Urinary bladder (tissue), 4 donors: ENCODE results near the gene EML5. TPM values are rescaled to one million over a fixed set of nuclear protein-coding genes. Genes with fewer than 3 reads are reported as not detected.

ENCODE experiments used
- DNase-seq: peaks from one replicate; pipeline ENCODE4 v3.0.0-alpha.2; 2015; ENCODE audit errors: extremely low spot score
- H3K27ac ChIP-seq: one replicate; pipeline ENCODE4 v1.5.1; 2013; ENCODE audit warnings: low read depth, mild to moderate bottlenecking, moderate library complexity
- H3K36me3 ChIP-seq: one replicate; pipeline ENCODE4 v1.6.1; 2013; ENCODE audit warnings: mild to moderate bottlenecking, moderate library complexity; ENCODE audit not compliant: insufficient read depth
- H3K4me1 ChIP-seq: one replicate; pipeline ENCODE4 v1.6.1; 2013; ENCODE audit warnings: mild to moderate bottlenecking, moderate library complexity; ENCODE audit not compliant: insufficient read depth
- H3K4me3 ChIP-seq: one replicate; pipeline ENCODE4 v1.5.1; 2013; ENCODE audit warnings: low read depth, low read length
- WGBS: extraction: QIAGEN DNeasy Blood & Tissue Kit; methylation state at CpG from one replicate; pipeline ENCODE4 v1.1.7; 2013; 5-methylcytosine and 5-hydroxymethylcytosine counted together
- polyA plus RNA-seq: library from polyadenylated mRNA; stranded (reverse); fragments of 200-250 nt; gene quantifications from one replicate; pipeline ENCODE4 v1.2.3, GENCODE V29; 2013
- total RNA-seq: library from RNA; depleted of rRNA; stranded (reverse); fragments of >200 nt; gene quantifications from one replicate; pipeline ENCODE4 v1.2.3, GENCODE V29; 2014
- donor health status: healthy with polysubstance abuse.
- donor health status: healthy.

The EML5 gene
- total and polyA plus RNA-seq, 2 donors, result 0.60 to 7.0 TPM

DNA sequence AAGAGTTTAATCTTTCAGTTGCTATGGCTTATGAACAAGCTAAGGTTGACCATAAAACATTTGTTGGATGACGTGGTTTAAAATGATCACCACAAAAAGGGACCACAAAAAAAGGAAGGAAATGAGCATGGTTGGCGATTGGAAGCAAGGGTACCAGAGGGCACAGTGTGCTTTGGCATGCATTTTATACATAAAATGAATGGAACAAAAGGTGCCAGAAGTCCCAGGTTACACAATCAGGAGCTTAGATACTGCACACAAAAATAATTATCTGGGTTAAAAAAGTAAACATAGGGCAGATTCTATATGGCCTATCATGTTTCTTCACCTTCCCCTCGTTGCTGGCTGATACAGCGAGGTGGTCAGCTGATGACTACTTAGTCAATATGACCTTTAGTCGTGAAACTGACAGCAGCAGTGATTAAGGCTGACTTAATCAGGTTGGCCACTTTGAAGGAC lies 179.2 kb downstream of the EML5 start:
- H3K27ac ChIP-seq, result no peak overlapping the region
- 70% methylated on average over 5 of the region's 5 CpGs for WGBS
- no peak for DNase-seq
- H3K36me3 ChIP-seq, result peaks cover 7% of the 10 kb centered on the region
- no peak overlapping the region for H3K4me3 ChIP-seq
- H3K4me1 ChIP-seq, result no peaks in the 10 kb centered on the region

DNA sequence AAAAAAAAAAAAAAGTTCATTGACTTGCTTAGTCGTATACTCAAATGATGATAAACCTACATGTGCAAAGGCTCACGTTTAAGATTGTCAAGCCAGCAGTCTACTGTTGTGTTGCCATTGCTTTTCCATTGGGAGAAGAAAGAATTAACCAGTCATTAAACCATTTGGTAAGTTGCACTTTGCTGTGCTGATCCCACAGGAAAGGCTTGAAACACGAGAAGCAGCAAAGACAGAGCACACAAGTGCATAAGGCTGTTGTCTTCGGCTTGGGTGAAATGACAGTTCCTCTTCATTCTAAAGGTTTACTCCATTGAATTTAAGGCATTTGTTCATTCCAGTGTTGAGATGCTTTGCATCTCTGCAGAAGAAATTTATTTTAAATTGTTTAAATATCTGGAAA lies 179.8 kb downstream of the EML5 start:
- 83% methylated on average over 4 of the region's 4 CpGs for WGBS
- Histone ChIP-seq H3K36me3 (peaks cover 8% of the 10 kb centered on the region), H3K4me3 (no peak overlapping the region), H3K27ac (no peak overlapping the region), H3K4me1 (no peaks in the 10 kb centered on the region)
- DNase-seq, result no peak

DNA sequence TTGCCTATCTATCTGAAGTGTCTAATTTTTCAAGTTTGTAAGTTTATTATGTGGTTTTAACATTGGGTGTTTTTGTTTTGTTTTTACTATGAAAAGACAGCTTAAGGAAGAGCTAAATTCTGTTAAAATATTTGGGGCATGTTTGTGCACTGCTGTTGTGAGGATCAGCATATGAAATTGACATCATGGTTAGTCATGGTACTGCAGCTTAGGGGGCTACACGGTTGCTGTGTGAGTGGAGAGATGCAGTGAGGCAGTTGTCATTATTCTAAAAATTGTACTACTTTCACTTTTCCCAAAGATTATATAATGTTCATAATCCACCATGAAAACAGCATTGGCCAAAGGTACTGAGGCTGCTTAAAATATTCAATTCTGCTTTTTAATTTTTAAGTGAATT lies 180.9 kb downstream of the EML5 start:
- WGBS, result 58% methylated on average over 1 of the region's 1 CpG
- no peak for DNase-seq
- peaks cover 13% of the 10 kb centered on the region for H3K36me3 ChIP-seq
- H3K4me3 ChIP-seq, result no peak overlapping the region
- no peak overlapping the region for H3K27ac ChIP-seq
- no peaks in the 10 kb centered on the region for H3K4me1 ChIP-seq

DNA sequence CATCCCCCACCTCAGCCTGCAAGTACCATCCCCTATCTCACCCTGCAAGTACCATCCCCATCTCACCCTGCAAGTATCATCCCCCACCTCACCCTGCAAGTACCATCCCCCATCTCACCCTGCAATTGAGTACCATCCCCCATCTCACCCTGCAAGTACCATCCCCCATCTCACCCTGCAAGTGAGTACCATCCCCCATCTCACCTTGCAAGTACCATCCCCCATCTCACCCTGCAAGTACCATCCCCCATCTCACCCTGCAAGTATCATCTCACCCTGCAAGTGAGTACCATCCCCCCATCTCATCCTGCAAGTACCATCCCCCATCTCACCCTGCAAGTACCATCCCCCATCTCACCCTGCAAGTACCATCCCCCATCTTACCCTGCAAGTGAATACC lies 184.9 kb downstream of the EML5 start:
- H3K36me3 ChIP-seq, result peaks cover 12% of the 10 kb centered on the region

DNA sequence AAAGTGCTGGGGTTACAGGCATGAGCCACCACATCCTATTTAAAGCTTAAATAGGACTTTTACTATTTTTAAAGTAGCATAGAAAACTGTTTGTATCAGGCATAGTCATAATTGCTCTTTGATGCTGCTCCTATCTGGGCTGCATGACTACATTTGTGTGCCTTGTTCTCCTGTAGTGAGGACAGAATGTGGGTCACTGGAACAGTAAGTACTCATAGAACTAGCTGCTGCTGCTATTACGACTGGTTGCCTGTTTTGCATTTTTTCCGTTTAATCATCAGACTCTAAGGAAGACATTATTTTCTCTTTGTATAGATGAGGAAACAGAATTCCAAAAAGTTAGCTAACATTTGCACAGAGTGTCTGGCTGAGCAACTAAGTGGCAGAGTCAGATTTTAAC lies 187.2 kb downstream of the EML5 start:
- H3K4me3 ChIP-seq, result no peak overlapping the region
- no peak overlapping the region for H3K27ac ChIP-seq
- WGBS, result 81% methylated on average over 2 of the region's 2 CpGs
- peaks cover 8% of the 10 kb centered on the region for H3K36me3 ChIP-seq
- H3K4me1 ChIP-seq, result no peaks in the 10 kb centered on the region
- no peak for DNase-seq

More for the DNA sequence above, 184.9 kb downstream of the EML5 start:
- no peaks in the 10 kb centered on the region for H3K4me1 ChIP-seq
- DNase-seq, result no peak
- no peak overlapping the region for H3K27ac ChIP-seq
- H3K4me3 ChIP-seq, result no peak overlapping the region

DNA sequence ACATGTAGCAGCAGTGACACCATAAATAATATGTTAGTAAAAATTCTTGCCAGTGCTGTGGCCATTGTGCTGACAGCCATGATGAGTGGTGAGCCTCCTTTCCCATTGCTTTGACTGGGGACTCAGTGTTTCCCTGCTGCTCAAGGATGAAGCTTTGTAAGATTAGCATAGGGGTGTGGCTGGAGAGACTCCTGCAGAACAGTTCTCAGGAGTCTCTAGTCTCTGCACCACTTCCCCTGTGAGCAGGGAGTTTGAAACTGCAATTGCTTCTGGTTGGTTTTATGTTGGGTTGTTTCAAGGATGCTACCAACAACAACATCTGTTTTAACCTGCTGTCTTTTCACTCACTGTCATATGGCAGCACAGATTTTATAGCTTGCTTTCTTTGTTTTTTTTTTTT lies 188.5 kb downstream of the EML5 start:
- H3K4me1 ChIP-seq, result no peaks in the 10 kb centered on the region
- no peak for DNase-seq
- H3K27ac ChIP-seq, result no peak overlapping the region
- no peak overlapping the region for H3K4me3 ChIP-seq
- H3K36me3 ChIP-seq, result peaks cover 8% of the 10 kb centered on the region

DNA sequence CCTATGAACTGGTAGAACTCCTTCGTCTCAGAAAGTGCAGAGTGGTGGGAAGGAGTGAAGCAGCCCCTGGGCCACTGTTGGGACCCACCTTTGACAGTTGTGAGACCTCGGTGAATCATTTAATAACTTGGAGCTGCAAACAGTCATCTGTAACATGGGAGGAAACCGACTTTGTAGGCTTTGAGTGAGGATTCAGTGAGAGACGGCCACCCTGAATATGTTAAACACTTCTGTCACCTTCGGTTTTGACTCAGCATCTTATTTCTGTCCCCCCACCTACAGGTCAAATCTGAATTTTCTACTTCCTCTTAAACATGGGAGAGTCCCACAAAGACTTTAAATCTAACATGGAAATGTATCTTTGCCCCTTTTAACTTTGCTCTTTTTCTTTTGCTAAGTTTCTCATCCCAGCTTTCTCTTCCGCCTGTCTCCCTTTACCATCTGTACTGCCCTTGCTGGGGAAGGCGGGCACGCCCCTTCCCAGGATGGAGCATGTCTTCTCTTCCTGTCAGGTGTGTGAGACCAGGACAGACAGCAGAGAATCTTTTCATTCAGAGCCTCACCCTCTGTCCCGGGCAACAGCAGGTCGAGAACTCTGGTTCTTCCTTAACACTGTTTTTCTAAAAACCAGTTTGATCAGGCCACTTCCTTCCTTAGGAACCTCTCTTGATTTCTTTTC lies 192.9 kb downstream of the EML5 start:
- WGBS, result 86% methylated on average over 10 of the region's 10 CpGs
- no peak for DNase-seq
- Histone ChIP-seq H3K27ac (no peak overlapping the region), H3K4me3 (no peak overlapping the region), H3K4me1 (no peaks in the 10 kb centered on the region), H3K36me3 (no peaks in the 10 kb centered on the region)

DNA sequence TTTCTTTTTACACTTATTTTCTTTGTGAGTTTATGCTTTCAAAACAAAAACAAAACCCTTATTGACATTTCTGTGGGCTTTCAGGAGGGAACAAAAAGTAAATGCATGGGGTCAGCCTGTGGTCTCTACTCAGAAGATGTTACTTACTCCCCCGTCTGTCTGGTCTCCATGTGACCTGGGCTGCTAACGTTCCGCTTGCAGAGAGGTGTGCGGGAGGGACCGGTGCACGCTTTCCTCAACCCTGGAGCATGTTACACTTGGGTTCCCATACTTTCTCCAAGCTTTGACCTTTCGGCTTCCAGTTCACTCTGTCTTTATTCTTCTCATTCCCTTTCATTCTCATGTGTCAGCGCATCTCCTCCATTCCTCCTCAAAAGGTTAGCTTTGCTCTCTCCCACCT lies 193.4 kb downstream of the EML5 start:
- Histone ChIP-seq H3K4me3 (no peak overlapping the region), H3K36me3 (no peaks in the 10 kb centered on the region), H3K4me1 (no peaks in the 10 kb centered on the region), H3K27ac (no peak overlapping the region)
- WGBS, result 94% methylated on average over 8 of the region's 8 CpGs
- DNase-seq, result no peak

DNA sequence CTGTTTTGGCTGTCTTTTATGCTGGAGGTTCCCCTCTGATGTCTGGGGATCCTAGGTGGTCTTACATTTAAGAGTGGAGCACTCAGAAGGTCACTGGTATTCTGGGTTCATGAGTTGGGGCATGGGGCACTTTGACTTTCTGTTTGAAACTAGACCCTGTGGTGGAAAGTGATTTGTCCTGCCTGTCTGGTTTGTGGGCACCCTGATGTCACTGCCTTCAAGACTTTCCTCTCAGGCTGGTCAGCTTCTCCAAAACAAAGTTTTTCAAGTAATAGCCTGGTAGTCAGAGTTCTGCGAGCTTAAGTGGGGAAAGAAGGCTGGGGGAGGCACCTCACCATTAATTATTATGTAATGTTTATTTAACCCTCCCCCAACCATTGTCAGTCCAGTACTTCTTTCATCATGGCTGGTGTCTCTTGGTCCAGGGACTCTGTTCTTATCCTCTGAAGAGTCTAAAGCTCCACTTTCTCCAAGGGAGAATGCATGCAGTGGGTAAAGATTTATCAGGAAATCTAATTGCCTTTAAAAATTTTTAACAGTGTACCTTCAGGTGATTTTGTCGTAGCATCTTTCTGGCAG lies 194.6 kb downstream of the EML5 start:
- H3K27ac ChIP-seq, result no peak overlapping the region
- 88% methylated on average over 2 of the region's 2 CpGs for WGBS
- no peaks in the 10 kb centered on the region for H3K36me3 ChIP-seq
- H3K4me1 ChIP-seq, result no peaks in the 10 kb centered on the region
- H3K4me3 ChIP-seq, result no peak overlapping the region
- no peak for DNase-seq

DNA sequence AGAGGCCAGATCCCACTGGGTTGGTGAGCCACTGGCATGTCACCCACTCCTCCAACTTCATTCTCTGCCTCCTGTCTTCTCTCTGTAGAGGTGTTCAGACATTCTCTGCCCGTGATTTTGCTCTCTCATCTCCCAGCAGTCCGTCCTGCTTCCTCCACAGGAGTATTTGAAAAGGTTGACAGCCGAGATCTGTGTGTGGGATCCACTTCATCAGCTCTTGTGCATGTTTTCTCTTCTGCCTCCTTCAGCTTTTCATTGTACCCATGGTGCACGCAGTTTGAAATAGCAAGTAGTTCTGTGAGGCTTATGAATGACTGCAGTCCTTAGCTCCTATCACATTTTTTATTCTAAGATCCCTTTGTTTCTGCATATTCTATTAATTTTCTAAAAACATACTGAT lies 195.2 kb downstream of the EML5 start:
- 94% methylated on average over 4 of the region's 4 CpGs for WGBS

DNA sequence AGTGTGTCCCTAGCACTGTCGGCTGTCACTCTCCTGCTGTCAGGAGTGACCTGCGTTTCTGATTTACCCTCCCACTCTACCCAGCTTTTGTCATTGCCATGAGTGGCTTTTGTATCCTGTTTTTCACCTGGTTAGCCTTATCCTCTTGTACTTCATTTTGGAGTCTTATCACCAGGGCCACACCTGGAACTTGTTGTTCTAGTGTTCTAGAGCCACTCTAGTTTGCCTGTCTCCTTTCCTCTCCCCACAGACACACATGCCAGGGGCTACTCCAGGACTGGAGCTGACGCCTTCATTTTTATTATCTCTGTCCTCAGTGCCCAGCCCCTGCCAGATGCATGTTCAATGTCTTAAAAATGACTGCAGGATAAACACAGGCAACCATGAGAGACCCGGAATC lies 195.7 kb downstream of the EML5 start:
- no peaks in the 10 kb centered on the region for H3K4me1 ChIP-seq
- WGBS, result 83% methylated on average over 4 of the region's 4 CpGs
- no peak overlapping the region for H3K27ac ChIP-seq
- DNase-seq, result no peak
- H3K36me3 ChIP-seq, result no peaks in the 10 kb centered on the region
- H3K4me3 ChIP-seq, result no peak overlapping the region

More for the DNA sequence above, 195.2 kb downstream of the EML5 start:
- Histone ChIP-seq H3K4me3 (no peak overlapping the region), H3K36me3 (no peaks in the 10 kb centered on the region), H3K27ac (no peak overlapping the region), H3K4me1 (no peaks in the 10 kb centered on the region)
- no peak for DNase-seq

DNA sequence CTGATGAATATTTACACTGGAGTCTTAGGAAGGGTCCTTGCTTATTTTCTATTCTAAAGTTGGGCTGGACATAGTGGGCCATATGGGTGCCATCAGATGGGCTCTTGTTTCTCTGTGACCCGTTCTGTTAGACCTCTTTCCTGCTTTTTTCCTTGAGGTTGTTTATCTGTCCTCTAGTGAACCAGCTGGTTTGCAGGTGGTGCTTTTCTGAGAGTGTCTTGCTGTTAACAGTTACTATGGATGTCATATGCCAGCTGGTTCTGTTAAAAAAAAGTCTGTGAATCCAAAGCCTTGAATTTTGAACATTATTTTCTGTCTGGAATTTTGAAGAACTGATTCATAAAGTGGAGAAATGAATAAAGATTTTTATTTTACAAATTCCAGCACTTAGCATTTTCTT lies 200.7 kb downstream of the EML5 start:
- no peaks in the 10 kb centered on the region for H3K36me3 ChIP-seq
- H3K4me3 ChIP-seq, result no peak overlapping the region
- no peaks in the 10 kb centered on the region for H3K4me1 ChIP-seq
- H3K27ac ChIP-seq, result no peak overlapping the region
- 33% methylated on average over 1 of the region's 1 CpG for WGBS
- no peak for DNase-seq

DNA sequence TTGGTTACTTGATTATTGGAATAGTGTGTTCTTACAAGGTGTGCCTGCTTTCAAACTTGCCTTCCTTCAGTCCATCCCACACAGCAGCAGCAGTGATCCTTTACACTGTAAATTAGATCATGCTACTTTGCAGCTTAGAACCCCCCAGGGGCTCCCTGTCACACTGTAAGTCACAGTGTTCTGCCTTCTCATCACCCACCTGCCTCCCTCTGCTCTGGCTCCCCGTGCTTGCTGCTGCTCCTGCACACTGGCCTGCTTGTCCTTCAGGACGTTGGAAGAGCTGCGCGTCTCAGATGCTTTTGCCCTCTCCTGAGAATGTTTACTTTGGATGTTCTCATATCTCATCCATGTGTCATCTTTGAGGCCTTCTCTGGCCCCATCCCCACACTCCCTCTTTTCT lies 202.6 kb downstream of the EML5 start:
- DNase-seq, result no peak
- no peaks in the 10 kb centered on the region for H3K36me3 ChIP-seq
- no peaks in the 10 kb centered on the region for H3K4me1 ChIP-seq
- H3K4me3 ChIP-seq, result no peak overlapping the region
- no peak overlapping the region for H3K27ac ChIP-seq
- WGBS, result 28% methylated on average over 4 of the region's 4 CpGs

DNA sequence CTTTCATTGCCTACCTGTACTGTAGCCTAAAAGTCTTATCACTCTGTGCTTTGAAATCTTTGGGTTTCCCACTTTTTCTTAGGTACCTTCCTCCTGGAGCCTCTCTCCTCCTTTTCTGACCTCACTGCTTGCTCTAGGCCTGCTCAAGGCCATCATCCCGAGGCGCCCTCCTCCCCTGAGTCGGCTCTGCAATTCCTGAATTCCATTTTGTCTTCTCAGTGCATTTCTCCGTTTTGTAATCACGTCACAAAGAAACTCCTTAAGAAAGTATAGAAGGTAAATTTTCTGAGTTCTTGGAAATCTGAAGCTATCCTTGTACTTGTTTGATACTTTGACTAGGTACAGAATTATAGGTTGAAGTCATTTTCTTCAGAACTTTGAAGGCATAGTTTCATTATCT lies 204.7 kb downstream of the EML5 start:
- Histone ChIP-seq H3K4me3 (no peak overlapping the region), H3K36me3 (no peaks in the 10 kb centered on the region), H3K4me1 (no peaks in the 10 kb centered on the region), H3K27ac (no peak overlapping the region)
- WGBS, result 97% methylated on average over 5 of the region's 5 CpGs
- no peak for DNase-seq
